Measurements from ENCODE around the gene OPN3.
"Not testable (repeated sequence)": the region's sequence is repeated elsewhere in the genome, so short reads cannot be mapped to it uniquely, and the experiment has no call there.

OPN3 gene, protein sequence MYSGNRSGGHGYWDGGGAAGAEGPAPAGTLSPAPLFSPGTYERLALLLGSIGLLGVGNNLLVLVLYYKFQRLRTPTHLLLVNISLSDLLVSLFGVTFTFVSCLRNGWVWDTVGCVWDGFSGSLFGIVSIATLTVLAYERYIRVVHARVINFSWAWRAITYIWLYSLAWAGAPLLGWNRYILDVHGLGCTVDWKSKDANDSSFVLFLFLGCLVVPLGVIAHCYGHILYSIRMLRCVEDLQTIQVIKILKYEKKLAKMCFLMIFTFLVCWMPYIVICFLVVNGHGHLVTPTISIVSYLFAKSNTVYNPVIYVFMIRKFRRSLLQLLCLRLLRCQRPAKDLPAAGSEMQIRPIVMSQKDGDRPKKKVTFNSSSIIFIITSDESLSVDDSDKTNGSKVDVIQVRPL

DNA sequence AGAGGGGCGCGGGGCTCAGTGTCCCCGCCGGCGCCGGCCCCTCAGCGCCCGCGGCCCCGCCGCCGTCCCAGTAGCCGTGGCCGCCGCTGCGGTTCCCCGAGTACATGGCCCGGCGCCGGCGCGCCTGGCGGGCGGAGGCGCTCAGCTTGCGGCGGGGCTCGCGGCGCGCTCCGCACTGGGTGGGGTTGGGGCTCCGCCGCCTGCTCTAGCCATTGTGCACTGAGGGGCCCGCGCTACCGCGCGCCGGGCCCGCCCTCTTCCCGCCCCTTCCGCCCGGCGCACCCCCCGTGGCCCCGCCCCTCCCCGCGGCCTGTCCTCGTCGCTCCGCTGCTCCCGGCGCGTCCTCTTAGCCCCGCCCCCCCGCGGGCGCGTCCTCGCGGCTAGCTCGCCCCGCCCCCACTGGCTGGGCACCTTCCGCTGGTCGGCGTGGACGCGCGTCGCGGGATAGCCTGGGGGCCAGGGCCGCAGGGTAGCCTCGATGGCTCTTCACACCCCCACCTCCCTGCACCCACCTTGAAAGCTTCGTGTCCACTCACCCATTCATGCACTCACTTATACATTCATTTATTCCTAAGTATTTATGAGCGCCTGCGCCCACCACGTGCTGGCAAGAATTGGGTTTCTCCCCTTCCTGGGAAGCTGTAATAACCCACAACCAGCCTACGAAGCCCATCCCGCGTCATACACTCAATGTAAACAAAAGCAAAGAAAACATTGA is at the start of gene OPN3, which contains the start of gene CHML:
OPN3 (minus strand) TSS at position 221 of the 718 bp plus-strand sequence; CDS start at position 106, 115 bp downstream.
CHML (minus strand) TSS at position 221 of the 718 bp plus-strand sequence. CDS start 4,603 bp downstream, outside the sequence.
- DNase-seq: peak; percentile 83

GRCh38 chr1:241688940-241689368 is 48.8 kb upstream of the OPN3 start:
- no peak for DNase-seq

GRCh38 chr1:241684108-241684507 is 43.9 kb upstream of the OPN3 start:
- no peak for DNase-seq

- no peak for DNase-seq
Measured at GRCh38 chr1:241682921-241683320, 42.8 kb upstream of the OPN3 start.

- DNase-seq: not testable (repeated sequence)
Measured at GRCh38 chr1:241681861-241682448, 41.8 kb upstream of the OPN3 start.

- DNase-seq: no peak
Measured at GRCh38 chr1:241679961-241680360, 39.8 kb upstream of the OPN3 start.

DNA sequence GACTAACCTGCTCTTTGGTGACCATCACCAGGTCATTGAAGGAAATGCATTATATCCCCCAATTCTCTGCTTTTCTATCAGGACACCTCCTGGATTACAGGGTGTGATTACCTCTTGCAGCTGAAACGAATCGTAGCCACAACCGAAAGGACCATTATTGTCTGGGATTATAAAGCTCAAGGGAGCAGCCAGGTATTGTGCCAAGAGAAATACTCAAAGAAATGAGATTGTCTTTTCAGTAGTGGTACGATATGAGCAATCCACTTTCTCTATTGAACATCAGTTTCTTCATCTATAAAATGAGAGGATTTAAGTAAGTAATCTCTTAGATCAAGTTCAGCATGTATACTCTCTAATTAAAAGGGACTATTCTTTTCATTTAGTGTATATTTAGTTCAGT is 39.2 kb upstream of the OPN3 start:
- no peak for DNase-seq

- no peak for DNase-seq
Measured at GRCh38 chr1:241678536-241678935, 38.4 kb upstream of the OPN3 start.

GRCh38 chr1:241677201-241677600 is 37.0 kb upstream of the OPN3 start:
- DNase-seq: no peak

DNA sequence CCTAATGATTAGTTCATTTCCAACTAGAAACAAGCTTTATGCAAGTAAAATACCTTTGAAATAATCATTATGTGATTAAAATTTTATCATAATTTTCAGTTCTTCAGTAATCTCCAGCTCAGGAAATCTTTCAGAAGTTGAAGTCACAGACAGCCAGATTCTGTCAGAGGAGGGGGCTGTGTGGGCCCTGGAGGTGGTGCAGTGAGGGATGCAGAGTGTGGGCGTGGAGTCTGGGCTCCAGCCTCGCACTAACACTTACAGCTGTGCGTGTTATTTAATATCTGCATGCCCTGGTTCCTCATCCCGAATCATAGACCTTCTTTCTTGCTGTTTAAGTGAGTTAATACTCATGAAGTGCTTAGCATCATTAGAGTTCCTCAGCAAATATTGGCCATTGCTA is 35.8 kb upstream of the OPN3 start:
- no peak for DNase-seq

DNA sequence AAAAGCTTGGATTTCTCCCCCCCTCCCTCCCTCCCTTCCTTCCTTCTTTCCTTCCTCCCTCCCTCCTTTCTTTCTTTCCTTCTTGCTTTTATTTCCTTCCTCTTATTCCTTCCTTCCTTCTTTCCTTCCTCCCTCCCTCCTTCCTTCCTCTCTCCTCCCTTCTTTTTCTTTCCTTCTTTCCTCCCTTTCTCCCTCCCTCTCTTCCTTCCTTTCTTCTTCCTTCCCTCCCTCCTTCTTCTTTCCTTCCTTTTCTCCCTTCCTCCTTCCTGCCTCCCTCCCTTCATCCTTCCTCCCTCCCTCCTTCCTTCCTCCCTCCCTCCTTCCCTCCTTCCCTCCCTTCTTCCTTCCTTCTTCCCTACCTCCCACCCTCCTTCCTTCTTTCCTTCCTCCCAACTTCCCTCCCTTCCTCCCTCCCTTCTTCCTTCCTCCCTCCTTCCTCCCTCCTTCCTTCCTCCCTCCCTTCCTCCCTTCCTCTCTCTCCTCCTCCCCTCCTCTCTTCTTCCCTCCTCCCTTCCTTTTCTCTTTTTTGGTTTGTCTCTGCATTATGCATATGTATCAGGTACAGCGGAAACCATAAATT is 34.7 kb upstream of the OPN3 start:
- DNase-seq: no peak

DNA sequence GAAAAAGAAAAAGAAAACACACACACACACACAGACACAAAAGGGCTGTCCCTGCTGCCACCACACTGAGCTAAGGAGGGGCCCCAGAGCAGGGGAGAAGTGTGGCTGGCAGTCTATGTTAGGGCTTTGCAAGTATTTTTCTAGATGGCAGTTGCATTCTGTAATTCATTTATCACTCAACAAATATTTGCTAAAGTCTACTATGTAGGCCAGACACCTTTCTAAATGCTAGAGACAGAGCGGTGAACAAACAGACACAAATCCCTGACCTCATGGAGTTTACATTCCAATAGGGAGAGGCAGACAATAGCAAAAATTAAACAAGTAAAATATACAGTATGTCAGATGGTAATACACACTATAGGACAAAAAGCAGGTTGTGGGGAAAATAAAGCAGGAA is 32.1 kb upstream of the OPN3 start:
- DNase-seq: no peak

DNA sequence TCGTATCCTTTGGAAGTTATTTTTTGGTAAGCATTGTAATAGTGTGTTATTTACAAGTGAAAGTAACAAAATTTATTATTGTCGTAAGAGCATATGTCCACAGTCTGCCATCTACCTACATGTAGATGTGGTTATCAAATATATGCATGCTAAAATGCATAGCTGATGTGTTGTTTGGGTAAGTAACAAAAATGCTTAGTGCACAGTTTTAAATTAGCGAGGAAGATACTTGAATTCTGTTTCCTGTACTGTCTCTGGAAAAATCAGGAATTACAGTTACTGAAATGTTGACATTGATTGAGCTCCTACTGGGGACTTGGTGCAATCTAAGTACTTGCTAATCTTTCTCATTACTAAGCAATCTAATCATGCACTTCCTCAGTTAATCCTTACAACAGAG is 26.2 kb upstream of the OPN3 start:
- DNase-seq: no peak

- DNase-seq: no peak
Measured at GRCh38 chr1:241660424-241660972, 20.3 kb upstream of the OPN3 start.

GRCh38 chr1:241659016-241659415 is 18.8 kb upstream of the OPN3 start:
- not testable (repeated sequence) for DNase-seq

DNA sequence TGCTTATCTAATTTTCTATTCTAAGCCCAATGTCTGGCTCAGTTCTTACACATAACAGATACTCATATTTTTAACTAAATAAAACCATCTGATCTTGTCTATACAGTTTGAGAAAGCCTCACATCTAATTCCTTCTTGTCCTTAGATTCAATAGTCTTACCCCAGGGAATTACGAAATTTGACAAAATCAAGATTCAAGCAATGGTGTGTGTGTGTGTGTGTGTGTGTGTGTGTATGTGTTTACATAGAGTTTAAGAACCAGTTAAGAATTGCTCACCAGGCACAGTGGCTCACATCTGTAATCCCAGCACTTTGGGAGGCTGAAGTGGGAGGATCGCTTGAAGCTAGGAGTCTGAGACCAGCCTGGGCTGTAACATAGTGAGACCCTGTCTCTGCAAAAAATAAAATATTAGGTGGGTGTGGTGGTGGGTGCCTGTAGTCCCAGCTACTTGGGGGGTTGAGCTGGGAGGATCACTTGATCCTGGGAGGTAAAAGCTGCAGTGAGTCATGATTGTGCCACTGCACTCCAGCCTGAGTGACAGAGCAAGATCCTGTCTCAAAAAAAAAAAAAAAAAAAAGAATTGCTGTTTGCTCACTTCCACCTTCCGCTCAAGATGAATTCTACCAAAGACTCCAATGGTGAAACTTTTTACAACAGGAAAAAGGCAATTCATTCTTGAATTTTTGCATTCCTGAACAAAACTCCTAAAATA is 18.1 kb upstream of the OPN3 start:
- DNase-seq: no peak

GRCh38 chr1:241654641-241655040 is 14.5 kb upstream of the OPN3 start:
- no peak for DNase-seq

GRCh38 chr1:241654019-241654418 is 13.8 kb upstream of the OPN3 start:
- no peak for DNase-seq

- DNase-seq: no peak
Measured at GRCh38 chr1:241652012-241652411, 11.8 kb upstream of the OPN3 start, which contains the start of gene WDR64. Gene WDR64, plus strand, starts transcription at chr1:241652281. Its CDS starts 204 bp downstream, at chr1:241652485.

DNA sequence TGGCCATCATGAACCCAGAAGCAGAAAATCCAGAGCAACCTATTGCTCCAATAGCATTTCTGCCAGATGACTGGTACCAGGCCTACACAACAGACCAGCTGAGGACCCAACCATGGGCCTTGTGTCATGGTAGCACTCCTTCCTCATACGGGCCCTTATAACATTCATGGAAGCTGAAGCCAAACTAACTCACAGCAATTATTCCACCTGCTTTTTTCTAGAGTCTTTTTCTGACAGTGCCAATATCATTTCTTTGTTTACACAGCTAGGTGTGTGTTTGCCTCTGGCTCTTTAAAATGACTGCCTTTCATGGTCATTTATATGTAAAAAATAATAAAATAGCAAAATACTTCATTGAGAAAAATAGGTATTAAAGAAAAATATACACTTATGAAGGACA is 8.0 kb upstream of the OPN3 start:
- DNase-seq: no peak

DNA sequence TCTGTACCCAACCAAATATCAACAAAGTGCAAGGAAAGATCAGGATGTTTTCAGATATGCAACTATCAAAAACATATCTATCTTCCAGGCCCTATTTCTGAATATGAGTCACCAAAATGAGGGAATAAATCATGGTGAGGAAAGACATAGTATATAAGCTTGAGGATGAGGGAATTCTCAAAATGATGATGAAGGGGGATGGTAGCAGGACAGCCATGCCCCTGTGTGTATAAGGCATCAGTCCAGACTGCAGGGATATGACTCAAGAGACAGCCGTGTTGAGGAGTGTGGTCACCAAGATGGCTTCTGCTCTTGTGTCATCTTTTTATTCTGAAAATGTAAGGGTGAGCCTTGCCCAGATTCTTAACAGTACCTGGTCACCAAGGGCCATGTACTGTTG is 7.5 kb upstream of the OPN3 start:
- DNase-seq: no peak

- DNase-seq: no peak
Measured at GRCh38 chr1:241646201-241646600, 6.0 kb upstream of the OPN3 start.

Data from activated CD4-positive, alpha-beta T cell treated with anti-CD3 and anti-CD28 coated beads for 1 hour (primary cell).